HG03342 (cell line): ENCODE results near the gene FAHD2A.
"Not testable (repeated sequence)": the region's sequence is repeated elsewhere in the genome, so short reads cannot be mapped to it uniquely, and the experiment has no call there.

ENCODE experiments used
- ATAC-seq: cut with Tn5 transposase; IDR thresholded peaks from one replicate; pipeline ENCODE4 v1.9.1; 2021; ENCODE audit warnings: mild to moderate bottlenecking, moderate library complexity; ENCODE audit not compliant: unreplicated experiment

Gene FAHD2A

DNA sequence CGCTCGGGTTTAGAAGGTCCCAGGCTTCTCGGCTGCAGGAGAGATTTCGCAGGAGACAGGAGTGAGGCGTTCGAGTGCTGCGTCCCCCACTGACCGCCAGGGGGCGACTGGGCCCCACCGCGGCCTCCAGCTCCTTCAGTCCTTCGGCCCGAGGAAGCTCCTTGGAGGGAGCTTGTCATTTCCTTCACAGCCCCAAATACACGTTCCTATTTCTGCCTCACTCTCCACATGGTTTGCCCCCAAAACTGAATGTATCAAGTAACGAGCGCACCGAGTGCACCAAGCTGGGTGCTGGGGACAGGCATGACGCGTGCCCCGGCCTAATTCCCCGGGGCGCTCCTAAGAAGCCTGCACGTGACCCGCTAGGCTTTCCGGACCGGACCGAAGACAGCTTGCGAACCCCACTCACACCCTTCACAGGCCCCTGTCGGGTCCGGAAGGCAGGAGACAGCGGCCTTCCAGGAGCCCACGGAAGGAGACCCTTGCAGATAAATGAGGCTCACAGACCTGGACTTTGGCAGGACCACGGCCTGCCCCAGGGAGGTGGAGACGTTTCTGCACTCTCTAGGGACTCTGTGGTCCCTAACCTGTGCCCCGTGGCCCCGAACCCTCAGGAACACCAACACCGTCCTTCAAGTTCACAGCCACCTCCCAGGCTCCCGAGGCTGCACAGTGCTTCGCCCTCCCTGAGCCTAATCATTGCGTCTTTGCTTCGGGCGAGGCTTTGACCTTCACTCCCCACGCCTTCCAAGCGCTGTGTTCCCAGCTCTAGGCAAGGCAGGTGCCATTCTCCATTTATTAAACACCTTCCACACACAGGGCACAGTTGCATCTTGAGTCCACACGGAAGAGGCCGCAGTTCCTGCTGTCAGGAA lies 13.0 kb upstream of the FAHD2A start:
- no peak for ATAC-seq

DNA sequence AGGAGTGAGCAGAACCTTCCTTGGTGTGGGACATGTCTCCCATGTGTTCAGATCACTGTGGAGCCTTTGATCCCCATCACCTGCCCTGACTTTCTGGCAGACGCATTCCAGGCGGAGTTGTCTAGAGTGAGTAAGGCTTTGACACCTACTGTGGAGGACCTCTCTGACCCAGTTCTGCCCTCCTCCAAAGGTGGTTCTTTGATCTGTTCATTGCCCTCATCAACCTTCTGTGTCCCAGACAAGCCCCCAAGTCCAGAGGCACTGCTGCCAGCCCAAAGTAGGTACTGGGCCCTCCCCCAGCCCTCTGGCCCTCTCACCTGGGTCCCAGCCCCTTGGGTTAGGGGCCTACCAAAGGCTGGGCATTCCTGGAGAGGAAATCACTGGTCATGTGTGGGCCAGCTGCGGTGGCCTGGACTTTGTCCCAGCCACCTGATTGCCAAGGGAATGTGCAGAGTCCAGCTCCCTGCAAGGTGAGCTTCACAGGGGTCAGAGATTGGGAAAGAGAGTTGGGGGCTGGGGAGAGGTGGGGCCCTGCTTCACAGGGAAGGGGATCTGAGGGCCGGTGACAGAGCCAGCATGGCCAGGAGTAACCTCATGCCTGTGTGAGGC lies 12.1 kb upstream of the FAHD2A start:
- ATAC-seq, result no peak

DNA sequence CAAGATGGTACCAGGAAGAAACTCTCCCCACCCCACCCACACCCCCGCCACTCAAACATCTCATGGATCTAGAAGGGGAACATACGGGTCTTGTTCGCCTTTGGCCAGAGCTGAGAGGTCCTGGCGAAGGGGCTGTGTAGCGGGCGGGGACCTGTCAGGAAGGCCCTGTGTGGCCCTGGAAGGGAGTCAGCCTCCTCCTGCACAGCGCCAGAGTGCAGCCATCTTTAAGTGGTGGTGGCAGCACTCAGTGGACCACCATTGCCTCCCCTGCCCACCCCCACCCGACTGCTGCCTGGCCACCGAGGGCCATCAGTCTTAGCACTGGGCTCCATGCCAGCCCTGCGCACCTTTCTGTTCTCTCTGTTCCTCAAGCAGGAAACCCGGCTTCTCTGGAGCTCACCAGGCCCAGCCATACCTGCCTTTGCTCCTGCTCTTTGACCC lies 11.6 kb upstream of the FAHD2A start:
- no peak for ATAC-seq

- no peak for ATAC-seq
Measured at GRCh38 chr2:95391641-95392310, 10.7 kb upstream of the FAHD2A start.

GRCh38 chr2:95392320-95392719 lies 10.2 kb upstream of the FAHD2A start:
- ATAC-seq, result no peak

GRCh38 chr2:95392730-95393455 lies 9.6 kb upstream of the FAHD2A start:
- ATAC-seq, result no peak

DNA sequence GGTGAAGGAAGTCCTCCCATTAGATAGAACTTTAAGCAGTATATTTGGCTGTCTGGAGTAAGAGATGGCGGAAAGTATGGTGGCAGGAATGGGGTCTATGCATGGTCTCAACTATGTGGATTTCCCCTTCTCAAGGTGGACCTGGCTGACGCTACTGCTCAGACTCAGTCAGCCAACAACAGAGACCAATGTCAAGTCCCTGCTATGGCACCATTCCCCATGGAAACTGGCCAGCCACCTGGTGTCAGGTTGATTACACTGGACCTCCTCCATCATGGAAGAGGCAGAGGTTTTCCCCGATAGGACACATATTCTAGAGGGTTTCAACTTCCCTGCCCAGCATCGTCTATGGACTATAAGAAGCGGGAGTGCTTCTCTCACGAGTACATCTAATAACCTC lies 8.6 kb upstream of the FAHD2A start:
- no peak for ATAC-seq

DNA sequence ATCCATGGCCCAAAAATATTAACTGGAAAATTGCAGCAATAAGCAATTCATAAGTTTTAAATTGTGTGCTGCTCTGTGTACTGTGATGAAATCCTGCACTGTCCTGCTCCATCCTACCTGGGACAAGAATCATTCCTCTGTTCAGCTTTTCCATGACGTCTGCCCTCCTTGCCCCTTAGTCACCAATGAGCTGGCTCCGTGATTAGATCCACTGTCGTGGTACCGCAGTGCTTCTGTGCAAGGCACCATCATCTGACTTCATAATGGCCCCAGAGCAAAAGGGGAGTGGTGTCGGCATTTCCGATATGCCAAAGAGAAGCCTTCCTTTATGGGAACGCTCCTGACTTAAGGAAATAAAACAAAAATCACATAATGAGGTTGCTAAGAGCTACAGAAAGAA lies 3.4 kb upstream of the FAHD2A start:
- no peak for ATAC-seq

DNA sequence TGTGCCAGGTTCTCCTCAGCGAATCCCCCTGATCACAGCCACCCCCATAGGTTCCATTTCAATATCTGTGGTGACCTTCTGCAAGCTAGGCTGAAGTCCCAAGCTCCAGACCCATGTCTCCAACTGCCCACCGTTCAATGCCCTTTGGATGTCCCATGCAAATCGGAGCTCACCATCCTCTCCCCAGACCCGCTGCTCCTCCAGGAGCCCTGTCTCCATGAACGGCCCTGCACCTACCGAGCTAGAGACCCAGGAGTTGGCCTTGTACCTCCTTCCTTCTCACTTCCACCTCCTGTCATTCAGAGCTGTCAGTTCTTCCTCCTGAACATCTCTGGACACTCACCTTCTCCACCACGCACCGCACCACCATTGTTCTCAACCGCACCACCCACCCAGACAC lies 1.0 kb upstream of the FAHD2A start:
- no peak for ATAC-seq

DNA sequence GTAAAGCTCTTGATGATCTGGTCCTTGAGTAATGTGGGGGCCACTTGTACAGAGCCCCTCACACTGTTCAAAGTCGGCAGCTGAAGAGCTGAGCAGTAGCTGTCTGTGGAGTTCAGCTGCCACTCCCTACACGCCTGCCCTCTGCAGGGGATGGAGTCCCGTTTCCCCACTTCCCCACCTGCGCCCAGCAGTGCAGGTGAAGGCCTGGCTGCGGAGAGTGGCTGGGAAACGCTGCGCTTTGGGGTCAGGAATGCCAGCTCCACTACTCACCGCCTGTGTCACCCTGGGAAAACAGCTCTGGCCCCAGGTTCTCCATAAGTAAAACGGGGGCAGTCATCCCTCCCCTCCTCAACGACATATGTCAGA lies 521 bp upstream of the FAHD2A start:
- ATAC-seq, result peak; percentile 17

GRCh38 chr2:95403204-95403721 lies 755 bp downstream of the FAHD2A start:
- ATAC-seq, result peak; percentile 33

GRCh38 chr2:95403824-95404223 lies 1.3 kb downstream of the FAHD2A start:
- ATAC-seq, result not testable (repeated sequence)

DNA sequence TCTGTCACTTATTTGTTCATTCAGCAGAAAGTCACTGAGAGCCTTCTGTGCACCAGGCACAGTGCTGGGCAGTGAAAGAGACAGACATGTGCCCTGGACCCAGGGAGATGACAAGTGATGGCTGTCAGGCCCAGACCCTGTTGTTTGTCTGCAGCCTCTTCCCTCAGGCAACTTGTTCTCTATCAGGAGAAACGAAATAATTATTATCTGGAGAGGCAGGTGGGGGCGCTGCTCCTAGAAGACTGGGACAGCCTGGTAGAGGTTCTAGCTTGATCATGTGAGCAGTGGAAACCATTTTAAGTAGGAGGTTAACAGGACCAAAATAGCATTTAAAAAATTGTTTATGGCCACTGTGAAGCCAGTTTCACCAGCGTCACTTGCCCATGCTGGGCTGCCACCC lies 2.2 kb downstream of the FAHD2A start:
- ATAC-seq, result not testable (repeated sequence)

DNA sequence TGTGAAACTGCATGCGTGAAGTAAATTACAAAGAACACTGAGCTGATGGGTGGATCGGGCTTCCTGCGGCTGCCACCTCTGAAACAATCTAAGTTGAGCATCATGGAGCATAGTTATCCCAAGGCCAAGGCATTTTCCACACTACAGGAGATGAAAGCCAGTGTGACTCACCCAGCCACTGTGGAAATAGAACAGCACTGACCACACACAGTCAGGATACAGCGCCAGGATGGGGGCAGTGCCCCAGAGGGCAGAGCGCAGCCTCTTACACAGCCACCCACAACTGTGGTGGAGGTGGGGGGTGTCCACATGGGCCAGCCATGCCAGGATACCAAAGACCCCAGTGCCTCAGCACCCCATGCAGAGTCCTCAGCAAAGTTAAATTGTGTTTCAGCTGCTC lies 8.7 kb downstream of the FAHD2A start:
- ATAC-seq, result not testable (repeated sequence)

DNA sequence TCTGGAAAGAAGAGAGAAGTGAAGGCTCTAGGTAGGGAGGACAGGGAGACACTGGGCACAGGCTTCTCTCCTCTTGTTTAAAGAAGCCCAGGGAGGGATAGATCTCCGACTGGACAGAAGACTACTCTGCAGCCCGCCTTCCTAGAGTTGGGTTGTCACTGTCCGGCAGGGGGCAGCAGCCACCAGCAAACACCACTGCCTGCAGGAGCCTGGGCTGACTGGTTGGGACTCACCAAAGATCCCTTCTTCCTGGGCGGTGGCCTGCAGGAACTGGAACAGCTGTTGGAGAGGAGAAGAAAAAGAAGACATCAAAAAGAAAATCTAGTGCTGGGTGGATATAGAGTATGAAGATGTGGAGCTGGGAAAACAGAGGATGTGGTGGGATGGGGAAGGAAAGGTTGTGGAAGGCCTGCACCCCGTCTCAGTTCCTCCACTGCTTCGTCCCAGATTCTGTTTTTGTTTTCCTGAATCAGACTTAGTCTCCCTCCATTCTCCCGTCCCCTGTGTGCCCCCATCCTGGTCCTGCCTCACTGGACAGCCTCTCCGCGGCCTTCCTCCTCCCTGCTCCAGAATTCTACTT lies 11.6 kb downstream of the FAHD2A start:
- ATAC-seq, result peak; percentile 84

DNA sequence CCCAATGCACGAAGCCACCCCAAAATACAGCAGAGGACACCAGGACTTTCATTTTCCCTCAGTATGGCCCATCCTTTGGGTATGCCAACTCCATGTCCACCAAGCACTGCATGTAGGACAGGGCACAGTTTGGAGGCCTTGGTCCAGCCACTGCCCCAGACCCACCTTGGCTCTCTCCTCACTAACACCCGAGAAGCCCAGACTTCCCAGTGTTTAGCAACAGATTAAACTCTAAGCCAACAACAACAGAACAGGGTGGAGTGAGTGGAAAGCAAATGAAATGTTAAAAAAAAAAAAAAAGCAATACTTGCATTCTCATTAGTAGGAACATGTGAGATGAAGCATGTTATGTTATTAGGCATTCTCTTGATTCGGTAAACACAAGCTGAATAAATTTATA lies 12.6 kb downstream of the FAHD2A start:
- not testable (repeated sequence) for ATAC-seq

- ATAC-seq, result not testable (repeated sequence)
Measured at GRCh38 chr2:95415561-95415960, 13.1 kb downstream of the FAHD2A start.

- ATAC-seq, result not testable (repeated sequence)
Measured at GRCh38 chr2:95427196-95427867, 24.8 kb downstream of the FAHD2A start.

GRCh38 chr2:95429748-95430467 lies 27.4 kb downstream of the FAHD2A start:
- ATAC-seq, result not testable (repeated sequence)
